Colonic mucosa (tissue), 4 donors: ENCODE measurements around the gene TMIGD2. TPM values are rescaled to one million over a fixed set of nuclear protein-coding genes. Genes with fewer than 3 reads are reported as not detected.

ENCODE experiments used
- DNase-seq: peaks from one replicate; pipeline ENCODE4 v3.0.0-alpha.2; 2020
- H3K27ac ChIP-seq: fragments of 200-600 bp; one replicate; pipeline ENCODE4 v1.8.0; 2021
- H3K27me3 ChIP-seq: fragments of 200-600 bp; one replicate; pipeline ENCODE4 v1.8.0; 2021
- H3K36me3 ChIP-seq: fragments of 200-600 bp; one replicate; pipeline ENCODE4 v1.8.0; 2021
- H3K4me1 ChIP-seq: fragments of 200-600 bp; one replicate; pipeline ENCODE4 v1.8.0; 2021; ENCODE audit warnings: mild to moderate bottlenecking
- H3K4me3 ChIP-seq: fragments of 200-600 bp; one replicate; pipeline ENCODE4 v1.8.0; 2021
- H3K9ac ChIP-seq, 2 donors: one replicate each; pipeline ENCODE4 v1.7.0; 2013; ENCODE audit warnings: control low read depth in 2 of 2, low read depth in 2 of 2, low read length in 2 of 2
- H3K9me3 ChIP-seq: fragments of 200-600 bp; one replicate; pipeline ENCODE4 v1.8.0; 2021
- CTCF ChIP-seq: fragments of 200-600 bp; IDR thresholded peaks from one replicate; pipeline ENCODE4 v1.8.0; 2022; ENCODE audit warnings: antibody characterized with exemption, mild to moderate bottlenecking
- intact Hi-C: fragments of 100-400 bp; cut with DNase I; formaldehyde crosslinking; loops from one replicate; pipeline ENCODE4 v1.14.1; 2022
- total RNA-seq, 2 donors: library from RNA; stranded (reverse); fragmentation: NEBNext Ultra II Directional in 1 of 2; extraction: Animal tissue kit (Norgen Biotek cat#: 25700) in 1 of 2; gene quantifications; one replicate each; pipeline ENCODE4 v1.2.1, GENCODE V29; 2021
- donor health status: healthy.
- donor health status: DM: no; HTN: no; CAD: no.
- donor health status: DM: no; HTN: no; CAD: no.

TMIGD2 gene
- total RNA-seq, 2 donors from 2014 or later = 0.74 TPM; not detected in 1

GRCh38 chr19:4328243-4328990 lies 26.2 kb upstream of the TMIGD2 start:
- peak; percentile 94 for DNase-seq
- intact Hi-C loops = no loop called here
- Histone ChIP-seq H3K9ac (no peak overlapping the region), H3K27ac (no peak overlapping the region), H3K27me3 (no peaks in the 10 kb centered on the region), H3K4me1 (no peaks in the 10 kb centered on the region), H3K9me3 (no peaks in the 10 kb centered on the region), H3K36me3 (no peaks in the 10 kb centered on the region), H3K4me3 (peak overlapping the region; percentile 16)
- no peak for TF ChIP-seq CTCF

GRCh38 chr19:4327877-4328242 lies 25.7 kb upstream of the TMIGD2 start:
- intact Hi-C loops = no loop called here
- TF ChIP-seq CTCF = no peak
- no peak overlapping the region for H3K9ac ChIP-seq
- DNase-seq = no peak
- no peaks in the 10 kb centered on the region for H3K27me3 ChIP-seq
- H3K36me3 ChIP-seq = no peaks in the 10 kb centered on the region
- H3K27ac ChIP-seq = no peak overlapping the region
- H3K4me3 ChIP-seq = no peak overlapping the region
- H3K4me1 ChIP-seq = no peaks in the 10 kb centered on the region
- no peaks in the 10 kb centered on the region for H3K9me3 ChIP-seq

GRCh38 chr19:4327252-4327876 lies 25.2 kb upstream of the TMIGD2 start:
- no peaks in the 10 kb centered on the region for H3K36me3 ChIP-seq
- no peaks in the 10 kb centered on the region for H3K4me1 ChIP-seq
- no peak overlapping the region for H3K9ac ChIP-seq
- no peak overlapping the region for H3K27ac ChIP-seq
- peak; percentile 78 for DNase-seq
- no peak for TF ChIP-seq CTCF
- no peaks in the 10 kb centered on the region for H3K27me3 ChIP-seq
- H3K9me3 ChIP-seq = no peaks in the 10 kb centered on the region
- H3K4me3 ChIP-seq = no peak overlapping the region
- intact Hi-C loops = no loop called here

GRCh38 chr19:4326837-4327251 lies 24.7 kb upstream of the TMIGD2 start:
- H3K9me3 ChIP-seq = no peaks in the 10 kb centered on the region
- H3K9ac ChIP-seq = no peak overlapping the region
- no peaks in the 10 kb centered on the region for H3K4me1 ChIP-seq
- H3K36me3 ChIP-seq = no peaks in the 10 kb centered on the region
- H3K4me3 ChIP-seq = no peak overlapping the region
- DNase-seq = no peak
- H3K27ac ChIP-seq = no peak overlapping the region
- intact Hi-C loops = no loop called here
- TF ChIP-seq CTCF = no peak
- no peaks in the 10 kb centered on the region for H3K27me3 ChIP-seq

GRCh38 chr19:4326215-4326836 lies 24.1 kb upstream of the TMIGD2 start:
- H3K4me1 ChIP-seq = no peaks in the 10 kb centered on the region
- intact Hi-C loops = no loop called here
- no peaks in the 10 kb centered on the region for H3K27me3 ChIP-seq
- no peak overlapping the region for H3K9ac ChIP-seq
- DNase-seq = no peak
- TF ChIP-seq CTCF = no peak
- no peaks in the 10 kb centered on the region for H3K9me3 ChIP-seq
- H3K36me3 ChIP-seq = no peaks in the 10 kb centered on the region
- H3K4me3 ChIP-seq = no peak overlapping the region
- H3K27ac ChIP-seq = no peak overlapping the region
